Right hindlimb (tissue), 1 donor: Measurements from ENCODE around the gene FNDC3B.

ENCODE experiments used
- DNase-seq: peaks from one replicate; pipeline ENCODE4 v3.0.0-alpha.2; 2018

The FNDC3B gene

DNA sequence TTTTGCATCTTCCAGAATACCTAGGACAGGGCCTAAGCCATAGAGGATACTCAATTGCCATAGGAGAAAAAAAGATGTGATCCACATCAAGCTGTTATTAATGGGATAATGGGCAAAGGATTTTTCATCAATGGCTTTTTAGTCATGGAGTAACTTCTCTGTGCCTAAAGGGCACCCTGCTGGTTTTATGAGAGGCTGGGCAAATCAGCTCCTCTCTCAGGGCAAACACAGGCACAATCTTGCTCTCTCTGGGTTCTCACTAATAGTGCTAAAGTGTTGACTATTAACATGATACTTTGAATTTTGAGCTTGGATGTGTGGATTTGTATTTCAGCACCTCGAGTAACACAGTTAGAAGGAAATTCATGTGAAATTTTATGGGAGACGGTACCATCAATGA, 341.3 kb downstream of the FNDC3B start:
- no peak for DNase-seq

DNA sequence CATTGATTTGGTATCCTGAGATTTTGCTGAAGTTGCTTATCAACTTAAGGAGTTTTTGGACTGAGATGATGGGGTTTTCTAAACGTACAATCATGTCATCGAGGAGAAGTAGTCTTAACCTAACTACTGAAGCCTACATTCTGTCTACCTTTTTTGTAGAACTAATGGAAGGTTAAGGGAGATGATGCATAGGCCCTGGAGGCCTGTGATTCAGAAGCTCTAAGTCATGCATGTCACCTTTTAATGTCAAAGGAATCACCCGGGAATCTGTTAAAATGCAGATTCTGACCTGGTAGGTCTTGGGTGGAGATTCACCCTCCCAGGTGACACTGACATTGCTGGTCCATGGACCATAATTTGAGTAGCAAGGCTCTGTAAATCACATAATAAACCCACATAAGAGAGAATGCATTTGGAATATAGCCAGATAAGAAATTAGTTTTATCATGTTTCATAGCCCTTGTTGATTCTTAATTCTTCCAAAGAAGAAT, 344.0 kb downstream of the FNDC3B start:
- no peak for DNase-seq

DNA sequence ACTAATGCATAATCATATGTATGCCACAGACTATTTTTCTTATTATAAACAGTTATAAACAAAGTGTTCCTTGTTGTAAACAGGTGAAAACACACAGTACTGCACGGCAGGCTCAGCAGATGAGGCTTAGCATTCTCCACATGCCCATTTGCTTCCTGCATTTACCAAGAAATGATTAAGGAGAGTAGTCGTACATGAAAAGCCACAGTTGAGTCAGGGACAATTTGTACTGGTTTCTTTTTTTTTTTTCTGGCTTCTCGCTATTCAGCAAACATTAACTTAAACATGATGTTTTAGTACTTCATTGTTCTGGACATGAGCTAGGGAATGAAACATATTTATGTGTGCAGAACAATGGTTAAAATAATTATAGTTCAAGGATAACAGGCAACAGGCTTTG, 345.5 kb downstream of the FNDC3B start:
- no peak for DNase-seq

DNA sequence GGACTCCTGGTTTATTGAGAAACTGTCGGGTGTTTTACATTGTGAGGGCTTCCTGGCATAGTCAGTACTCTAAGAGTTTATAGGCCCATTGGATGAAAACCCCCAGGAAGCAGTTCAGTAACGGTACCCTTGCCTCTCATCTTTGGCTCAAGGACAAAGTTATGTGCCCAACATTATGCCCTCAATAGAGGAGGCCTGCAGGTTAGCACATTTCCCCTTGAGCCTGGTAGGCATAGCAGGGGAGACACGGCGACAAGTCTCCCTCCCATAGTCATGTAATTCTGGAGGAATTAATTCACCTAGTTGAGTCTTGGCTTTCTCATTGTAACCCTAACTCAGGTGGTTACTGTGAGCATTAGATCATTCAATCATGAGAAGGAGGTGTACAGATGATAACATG, 348.4 kb downstream of the FNDC3B start:
- DNase-seq: no peak

DNA sequence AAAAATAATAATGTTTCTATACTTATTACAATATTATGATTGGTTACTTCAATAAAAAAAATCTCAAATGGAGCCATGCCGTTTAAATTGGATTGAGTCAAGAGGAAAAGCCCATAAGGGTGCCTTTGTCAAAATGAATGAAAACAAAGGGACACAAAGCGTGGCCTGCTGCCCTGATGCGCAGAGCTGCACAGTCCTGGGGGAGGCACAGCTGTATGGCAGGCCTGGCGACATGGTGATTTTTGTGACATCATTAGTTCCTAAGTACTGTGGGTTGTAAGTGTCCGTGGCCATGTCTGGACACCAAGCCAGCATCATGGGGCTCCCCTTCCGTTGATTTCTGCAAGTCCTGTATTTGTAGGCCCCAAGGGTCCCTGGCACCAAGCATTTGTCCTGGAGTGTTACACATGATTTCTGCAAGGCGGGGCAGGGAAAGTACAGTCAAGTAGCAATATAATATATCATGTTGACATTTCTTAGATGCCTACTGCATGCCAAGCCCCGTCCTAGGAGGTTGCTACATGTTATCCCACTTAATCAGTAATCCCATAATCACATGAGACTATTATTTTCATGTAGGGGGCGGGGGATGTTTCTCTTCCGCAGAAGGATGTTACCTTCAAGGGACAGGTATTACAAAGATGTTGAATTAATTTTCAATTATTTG, 349.2 kb downstream of the FNDC3B start:
- DNase-seq: no peak

DNA sequence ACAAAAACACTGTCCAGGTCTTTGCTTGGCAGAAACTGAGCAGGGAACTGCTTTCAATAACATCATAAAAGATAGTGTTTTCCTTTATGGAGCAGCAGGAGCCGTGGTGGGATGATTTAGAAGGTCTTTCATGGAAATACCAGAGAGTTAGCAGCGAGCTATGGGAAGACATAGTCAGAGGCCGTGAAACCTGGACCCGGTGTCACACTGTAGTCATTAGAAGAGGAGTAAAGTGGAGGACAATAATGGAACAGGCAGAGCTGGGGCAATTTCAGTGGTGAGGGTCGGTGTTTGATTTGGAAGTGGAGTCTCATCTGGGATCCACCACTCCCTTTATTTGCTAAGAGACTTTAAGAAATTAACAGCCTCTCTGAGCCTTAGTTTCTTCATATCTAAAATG, 351.4 kb downstream of the FNDC3B start:
- no peak for DNase-seq

DNA sequence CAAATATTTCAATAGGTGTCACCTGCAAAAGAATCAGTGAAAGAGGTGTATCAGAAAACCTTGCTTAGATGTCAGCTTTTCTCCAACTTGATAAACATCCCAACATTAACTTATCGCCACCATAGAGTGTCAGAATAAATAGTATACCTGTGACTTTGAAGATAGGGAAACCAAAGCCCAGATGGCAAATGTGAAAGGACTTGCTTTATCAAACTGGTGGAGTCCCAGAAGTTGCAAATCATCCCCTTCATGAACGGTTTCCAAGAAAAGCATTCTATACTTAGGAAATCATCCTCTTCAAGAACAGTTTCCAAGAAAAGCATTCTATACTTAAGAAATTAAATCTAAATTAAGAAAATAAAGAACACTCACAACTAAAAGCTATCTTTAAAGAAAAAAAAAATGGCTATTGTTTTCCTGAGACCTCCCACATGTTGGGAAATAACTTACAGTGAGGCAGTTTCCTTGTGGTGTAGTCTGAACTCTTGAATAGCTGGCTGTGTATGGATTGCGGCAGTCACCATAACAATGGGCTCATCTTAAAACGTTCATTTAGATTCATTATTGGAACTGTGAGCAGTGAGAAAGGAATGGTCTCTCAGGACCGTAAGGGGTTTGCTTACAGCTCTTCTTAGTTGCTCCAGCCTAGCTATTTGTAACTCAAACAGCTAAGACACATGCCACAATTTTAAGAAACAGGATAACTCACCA, 352.4 kb downstream of the FNDC3B start:
- no peak for DNase-seq

DNA sequence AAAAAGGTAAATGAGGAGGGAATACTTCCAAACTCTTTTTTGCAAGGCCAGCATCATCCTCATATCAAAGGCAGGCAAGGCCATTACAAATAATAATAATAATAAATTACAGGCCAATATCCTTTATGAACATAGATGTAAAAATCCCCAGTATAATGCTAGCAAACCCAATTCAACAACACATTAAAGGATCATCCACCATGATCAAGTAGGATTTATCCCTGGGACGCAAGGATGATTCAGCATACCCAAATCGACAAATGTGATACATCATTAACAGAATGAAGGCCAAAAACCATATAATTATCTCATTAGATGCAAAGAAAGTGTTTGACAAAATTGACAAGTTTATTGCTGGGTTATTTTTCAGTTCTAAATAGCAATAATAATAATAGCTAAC, 355.3 kb downstream of the FNDC3B start:
- no peak for DNase-seq

DNA sequence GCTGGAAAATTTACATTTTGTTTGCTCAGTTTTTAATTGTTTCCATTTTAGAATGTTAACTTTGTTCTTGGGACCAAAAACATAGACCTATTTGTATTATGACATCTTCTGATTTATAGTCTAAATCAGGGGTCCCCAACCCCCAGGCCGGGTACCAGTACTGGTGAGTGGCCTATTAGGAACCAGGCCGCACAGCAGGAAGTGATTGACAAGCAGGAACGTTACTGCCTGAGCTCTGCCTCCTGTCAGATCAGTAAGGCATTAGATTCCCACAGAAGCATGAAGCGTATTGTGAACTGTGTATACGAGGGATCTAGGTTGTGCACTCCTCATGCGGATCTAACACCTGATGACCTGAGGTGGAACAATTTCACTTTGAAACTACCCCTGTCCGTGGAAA, 357.0 kb downstream of the FNDC3B start:
- DNase-seq: no peak

DNA sequence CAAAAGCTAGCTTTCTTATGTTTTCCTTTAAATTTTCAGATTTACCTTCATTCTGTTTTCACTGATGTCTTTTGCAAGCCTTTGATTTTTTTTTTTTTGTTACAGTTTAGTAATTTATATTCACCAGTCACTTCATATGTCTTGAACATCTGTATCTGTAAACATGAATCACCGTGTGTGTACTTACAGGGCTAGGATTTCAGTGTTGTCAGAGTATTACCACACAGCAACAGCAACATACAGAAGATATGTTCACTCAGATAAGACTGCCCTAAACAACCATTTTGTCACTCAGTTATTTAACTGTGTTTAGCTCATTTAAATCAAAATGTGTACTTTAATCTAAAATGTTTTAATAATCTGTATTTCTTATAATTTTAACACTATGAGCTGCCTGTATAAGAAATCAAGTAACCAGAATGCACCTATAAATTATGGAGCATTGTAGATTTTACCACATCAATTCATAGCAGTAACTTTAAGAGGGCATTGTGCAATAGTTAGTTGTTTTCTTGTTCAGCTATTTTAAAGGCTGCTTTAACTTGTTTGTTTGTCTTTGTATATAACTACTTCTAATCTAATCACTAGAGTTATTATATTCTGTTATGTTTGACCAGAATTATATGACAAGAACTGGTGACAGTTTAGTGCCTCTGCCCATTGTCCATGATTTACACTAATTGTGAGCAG, 358.5 kb downstream of the FNDC3B start:
- DNase-seq: no peak

DNA sequence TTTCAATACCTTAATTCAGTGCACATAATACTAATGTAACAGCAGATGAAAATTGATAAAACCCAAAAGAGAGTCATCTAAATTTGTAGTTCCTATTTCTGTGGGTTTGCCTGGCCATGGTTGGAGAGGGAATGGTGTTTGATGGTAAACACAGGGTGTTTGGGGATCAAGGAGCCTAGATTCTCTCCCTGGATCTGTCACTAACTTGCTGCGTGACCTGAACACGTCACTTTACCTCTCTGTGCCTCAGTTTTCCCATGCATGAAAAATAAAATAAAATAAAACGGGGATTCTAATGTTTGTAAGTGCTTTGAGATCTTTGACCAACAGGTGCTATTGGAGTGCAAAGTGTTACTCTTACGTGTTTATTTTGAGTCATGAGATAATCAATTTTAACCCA, 359.1 kb downstream of the FNDC3B start:
- no peak for DNase-seq

DNA sequence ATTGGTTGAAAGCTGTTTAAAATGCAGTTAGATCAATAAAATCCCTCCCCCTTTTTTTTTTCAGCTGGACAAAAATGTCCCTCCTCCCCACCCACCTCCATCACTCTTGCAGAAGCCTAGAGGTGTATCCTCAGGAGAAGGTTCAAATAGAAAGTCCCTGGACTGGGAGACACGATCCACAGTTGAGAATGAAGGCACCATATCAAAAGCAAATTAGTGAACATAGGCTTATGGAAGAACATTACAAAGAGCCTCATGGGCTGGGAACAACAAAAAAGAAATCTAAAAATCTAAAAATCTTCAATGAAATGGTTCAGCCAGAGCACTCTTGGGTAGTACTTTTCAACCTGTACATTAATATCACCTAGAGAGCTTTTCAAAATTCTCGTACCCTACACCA, 362.7 kb downstream of the FNDC3B start:
- DNase-seq: no peak

DNA sequence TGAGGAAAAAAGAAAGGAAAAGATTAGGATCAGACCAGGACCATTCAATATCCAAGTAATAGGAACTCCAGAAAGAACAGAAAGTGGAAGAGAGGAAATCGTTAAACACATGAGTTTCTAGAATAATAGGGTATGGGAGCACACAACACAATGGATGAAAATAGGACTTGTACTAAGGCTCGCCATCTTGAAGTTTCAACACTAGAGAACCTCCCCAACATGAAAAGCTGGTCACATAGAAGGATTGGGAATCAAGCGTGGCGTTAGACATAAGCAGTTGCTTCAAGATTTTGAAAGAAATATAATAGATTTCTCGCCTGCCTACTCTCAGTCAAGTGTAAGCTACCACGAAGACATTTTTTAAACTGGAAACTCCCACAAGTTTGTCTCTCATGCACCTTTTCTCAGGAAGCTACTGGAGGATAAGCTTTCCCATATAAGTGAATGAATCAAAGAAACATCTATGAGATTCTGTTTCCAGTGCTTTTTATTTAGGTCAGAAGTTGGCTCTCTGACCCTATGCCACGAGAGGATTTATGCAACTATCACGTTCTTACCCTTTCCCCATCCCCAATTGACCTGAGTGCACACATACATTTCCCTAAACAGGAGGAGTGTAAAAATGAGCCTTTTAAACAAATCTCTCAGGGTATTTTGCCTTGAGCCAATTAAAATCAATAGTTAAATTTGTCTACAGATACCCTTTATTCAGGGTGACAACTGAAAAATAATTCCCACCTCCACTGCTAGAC, 363.7 kb downstream of the FNDC3B start:
- no peak for DNase-seq

DNA sequence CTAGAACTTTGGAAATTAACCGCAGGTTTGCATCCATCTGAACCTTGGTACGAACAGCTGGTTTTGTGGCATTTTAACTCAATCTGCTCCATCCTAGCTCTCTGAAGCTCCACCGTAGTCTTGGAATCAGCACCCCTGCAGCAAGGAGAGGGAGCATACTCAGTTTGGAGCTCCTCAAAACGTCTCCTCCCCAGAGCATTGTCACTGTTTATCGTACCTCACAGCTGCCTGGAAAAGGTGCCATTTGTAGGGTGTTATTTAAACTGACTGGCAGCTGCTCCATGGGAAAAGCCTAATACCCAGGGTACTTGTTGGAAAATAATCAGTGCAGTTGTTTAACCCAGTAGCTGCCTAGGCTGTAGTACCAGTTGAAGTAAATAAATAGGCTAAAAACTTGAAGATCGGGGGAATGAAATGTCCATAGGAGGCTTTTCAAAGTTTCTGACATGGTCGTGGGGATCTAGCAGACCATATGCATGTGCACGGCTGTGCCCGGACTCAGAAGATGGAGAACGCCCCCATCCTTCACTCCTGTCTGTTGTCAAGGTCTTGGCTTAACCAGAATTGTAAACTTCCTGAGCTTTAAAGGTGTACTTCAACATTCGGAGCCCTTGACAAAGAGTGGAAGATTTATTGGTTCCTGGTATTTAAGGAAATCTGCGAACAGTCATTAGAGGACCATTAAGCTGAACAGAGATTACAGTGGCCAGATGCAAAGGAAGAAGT, 365.0 kb downstream of the FNDC3B start:
- no peak for DNase-seq

DNA sequence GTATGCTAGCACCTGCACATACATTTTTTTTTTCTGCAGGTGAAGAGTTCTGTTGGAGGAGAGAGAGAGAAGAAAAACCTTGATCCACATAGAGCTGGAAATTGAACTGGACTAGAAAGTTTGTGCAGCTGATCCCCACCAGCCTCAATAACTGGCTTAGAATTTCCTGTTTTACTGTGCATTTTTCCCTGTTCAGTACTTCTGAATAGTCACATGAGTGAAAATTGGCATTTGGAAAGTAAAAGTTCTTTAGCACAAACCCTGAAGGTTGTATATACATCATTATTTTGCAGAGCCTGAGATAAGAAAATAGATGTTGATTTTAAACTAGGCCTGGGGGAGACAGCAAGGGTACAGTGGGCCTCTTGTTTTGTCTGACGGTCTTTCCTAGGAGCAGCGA, 366.5 kb downstream of the FNDC3B start:
- DNase-seq: no peak

DNA sequence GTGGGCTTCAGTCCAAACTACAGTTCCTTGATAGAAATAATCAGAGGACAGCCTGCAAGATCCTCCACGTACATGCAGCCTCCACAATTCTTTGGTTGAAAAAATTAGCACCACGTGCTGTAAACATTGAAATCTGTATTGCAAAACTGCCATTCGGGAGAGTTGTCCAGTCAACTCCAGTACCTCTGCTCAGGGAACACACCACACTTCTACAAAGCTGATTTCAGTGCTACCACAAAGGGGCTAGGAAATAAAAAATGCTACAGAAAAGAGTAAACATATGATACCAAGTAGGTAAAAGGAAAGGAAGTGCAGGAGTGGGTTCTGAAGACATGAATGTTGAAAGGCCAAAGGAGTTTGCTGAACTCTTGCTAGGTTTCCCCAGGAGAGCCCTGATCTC, 368.5 kb downstream of the FNDC3B start:
- no peak for DNase-seq

DNA sequence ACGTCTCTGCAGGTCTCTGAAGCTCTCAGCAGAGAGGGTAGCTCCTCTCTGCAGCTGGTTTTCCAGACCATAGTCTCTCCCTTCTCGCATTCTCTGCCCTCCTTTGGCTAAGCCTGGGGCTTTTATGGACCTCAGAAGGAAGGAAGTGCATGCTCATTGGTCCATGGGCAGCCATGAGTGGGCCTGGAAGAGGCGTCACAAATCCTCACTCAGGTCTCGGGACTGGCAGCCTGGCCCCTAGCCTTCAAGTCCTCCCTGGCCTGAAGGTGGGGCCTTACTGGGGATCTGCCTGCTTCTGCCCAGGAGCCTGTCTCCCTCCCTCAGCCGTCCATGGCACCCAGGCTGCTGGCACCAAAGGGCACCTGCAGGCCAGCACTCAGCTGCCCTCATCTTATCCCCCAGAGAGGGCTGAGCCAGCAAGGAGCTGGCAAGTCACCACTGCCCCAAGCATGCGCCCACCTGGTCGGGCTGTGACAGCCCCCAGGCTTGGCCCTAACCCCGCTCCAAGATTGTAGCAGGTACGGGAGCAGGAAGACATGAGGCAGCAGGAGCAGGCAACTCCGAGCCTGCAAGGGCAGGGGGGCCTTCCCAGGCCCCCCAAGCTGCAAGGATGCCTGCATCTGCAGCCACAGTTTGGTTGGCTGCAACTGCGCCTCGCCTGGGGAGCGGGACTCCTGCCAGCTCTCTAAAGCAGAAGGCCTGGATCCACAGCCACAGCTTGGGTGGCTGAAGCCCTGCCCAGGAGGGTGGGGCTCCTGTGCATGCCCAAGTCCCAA, 371.5 kb downstream of the FNDC3B start:
- no peak for DNase-seq

DNA sequence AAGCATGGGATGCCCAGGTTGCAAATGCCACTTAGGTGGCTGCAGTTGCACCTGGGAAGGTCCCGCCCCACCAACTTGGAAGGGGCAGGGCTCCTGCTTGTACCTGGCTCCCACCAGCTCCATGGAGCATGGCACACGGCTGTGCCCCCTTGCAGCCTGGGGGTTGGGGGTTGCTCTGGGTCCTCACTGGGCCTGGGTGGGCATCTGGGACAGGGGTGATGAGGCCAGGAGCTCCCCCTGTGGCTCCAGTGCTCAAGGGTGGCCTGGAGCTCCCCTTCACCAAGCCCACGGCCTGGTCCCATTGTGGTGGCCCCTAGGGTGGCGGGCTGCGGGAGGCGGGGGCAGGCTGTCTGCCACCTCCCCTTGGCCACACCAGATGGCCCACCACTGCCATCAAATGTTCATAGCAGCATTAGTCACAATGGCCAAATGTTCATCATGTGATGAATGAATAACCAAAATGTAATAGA, 372.1 kb downstream of the FNDC3B start:
- no peak for DNase-seq

DNA sequence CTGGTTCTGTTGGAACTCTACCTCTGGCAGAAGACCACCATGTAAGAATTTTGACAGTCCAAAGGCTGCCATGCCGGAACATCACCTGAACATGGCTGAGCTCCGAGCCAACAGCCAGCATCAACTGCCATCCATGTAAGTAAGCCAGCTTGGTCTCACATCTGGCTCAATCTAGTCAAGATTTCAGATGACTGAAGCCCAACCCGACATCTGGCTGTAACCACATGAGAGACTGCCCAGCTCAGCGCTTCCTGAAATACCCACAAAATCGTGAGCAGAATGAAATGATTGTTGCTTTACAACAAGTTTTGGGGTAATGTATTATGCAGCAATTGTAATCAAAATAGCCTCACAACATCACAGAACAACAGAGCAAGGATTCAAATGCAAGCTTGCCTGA, 375.9 kb downstream of the FNDC3B start:
- no peak for DNase-seq

DNA sequence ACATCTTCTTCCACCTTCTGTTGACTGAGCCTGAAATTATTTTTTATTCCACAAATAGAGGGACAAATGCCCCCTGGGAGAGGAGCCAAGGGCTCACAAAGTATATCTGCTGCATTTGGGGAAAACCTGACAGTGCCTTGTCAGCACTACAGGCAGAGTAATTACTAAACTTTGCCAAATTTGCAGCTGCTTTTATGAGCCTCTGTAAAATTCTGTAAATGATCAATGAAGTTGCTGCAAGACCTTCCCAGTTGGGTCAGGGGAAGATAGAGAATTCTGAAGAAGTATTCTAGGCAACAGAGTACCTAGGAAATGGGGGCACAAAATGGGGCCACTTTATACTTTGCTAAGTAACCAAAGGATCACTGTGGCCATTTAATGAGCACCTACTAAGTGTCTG, 398.3 kb downstream of the FNDC3B start:
- no peak for DNase-seq

DNA sequence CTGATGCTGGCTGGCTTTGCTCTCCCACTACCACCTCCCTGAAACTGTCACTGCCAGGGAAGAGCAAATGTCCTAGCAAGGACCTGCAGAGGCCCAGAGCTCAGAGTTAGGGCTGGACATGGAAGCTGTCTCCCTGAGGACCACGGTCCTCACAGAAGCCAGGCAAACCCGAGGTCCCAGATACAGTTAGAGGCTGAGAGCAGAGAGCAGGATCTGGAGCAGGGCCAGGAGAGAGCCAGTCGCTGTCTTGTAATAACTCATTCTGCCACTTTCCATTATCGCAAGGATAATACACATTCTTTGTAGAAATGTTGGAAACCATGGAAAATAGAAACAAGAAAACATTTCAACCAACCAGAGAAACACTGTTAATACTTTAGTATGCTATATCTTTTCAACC, 398.8 kb downstream of the FNDC3B start:
- no peak for DNase-seq

DNA sequence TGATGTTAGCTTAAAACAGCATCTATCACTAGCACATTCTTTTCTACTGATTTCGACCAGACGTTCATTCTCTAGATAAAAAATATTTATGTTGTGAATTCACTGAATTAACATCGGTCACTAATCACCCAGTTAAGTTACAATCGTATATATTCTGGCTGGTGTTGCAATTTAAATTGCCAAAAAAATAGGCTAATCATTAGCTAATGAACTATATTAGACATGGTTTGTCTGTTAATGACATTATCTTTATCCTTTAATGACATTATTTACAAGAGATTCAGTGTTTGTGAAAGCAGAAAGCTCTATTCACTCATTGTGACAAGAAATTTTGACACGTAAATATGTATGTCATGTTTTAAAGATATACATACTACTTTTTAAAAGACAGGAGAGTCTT, 402.2 kb downstream of the FNDC3B start:
- DNase-seq: no peak
